ENCODE data around the gene TNRC6A.

DNA sequence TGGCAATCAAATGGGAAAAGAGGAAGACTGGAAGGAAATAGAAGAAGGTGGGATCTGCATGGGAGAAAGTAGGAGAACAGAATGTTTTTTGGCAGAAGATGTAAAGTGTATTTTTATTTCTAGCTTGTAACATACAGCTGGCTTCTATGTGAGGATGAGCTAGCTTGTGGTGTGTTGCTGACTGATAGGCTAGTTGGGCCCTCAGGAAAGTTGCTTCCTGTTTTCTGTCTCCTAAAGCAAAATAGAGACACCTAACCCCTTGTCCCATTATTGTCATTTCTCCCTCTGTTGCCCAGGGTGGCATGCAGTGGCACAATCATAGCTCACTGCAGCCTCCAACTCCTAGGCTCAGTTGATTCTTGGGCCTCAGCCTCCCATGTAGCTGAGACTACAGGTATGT, 15.9 kb downstream of the TNRC6A start:
- TF ChIP-seq CTCF (conservative IDR thresholded peaks at IDR 0.05): no peak
- TF ChIP-seq EZH2 (IDR thresholded peaks at IDR 0.05; ENCODE audit: low read depth): no peak
